ENCODE results near the gene ZNF837. TPM values are rescaled to one million over a fixed set of nuclear protein-coding genes. Genes with fewer than 3 reads are reported as not detected.

ZNF837 gene
- total and polyA plus RNA-seq, 2 donors (not counting 1 experiment from before 2014, with no cell fraction given) = 4.2 to 4.9 TPM

DNA sequence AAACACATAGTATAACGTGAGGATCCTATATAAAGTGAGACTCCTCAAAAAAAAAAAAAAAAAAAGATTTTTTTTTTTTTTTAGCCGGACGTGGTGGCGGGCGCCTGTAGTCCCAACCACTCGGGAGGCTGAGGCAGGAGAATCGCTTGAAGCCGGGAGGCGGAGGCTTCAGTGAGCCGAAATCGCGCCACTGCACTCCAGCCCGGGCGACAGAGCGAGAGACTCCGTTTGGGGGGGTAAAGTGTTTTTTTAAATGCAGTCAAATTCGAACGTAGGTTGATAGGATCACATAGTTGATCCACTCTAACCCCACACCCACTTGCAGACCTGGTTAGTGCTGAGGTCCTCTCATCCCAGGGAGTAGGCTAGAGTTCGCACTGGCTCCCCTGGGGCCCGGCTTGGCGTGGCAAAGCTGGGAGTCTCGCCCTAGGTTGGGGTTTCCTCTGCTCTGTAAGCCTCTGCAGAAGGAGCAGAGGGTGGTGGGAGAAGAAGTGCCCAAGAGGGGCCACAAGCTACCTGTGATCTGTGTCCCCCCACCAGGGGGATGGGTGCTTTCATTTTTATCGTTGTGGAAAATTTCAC is 21.1 kb upstream of the ZNF837 start:
- peaks cover 14% of the 10 kb centered on the region for H3K4me1 Mint-ChIP-seq
- 33% methylated on average over 11 of the region's 23 CpGs for WGBS (ENCODE audit: insufficient coverage)
- Histone ChIP-seq H3K4me3 (ENCODE audit: control extremely low read depth in 1 of 5, extremely low read depth in 1 of 5, insufficient read depth in 1 of 5, low read depth in 2 of 5, low read length in 4 of 5) (peak overlapping the region; percentile 21 to 68 (median 64)), H3K9me3 (ENCODE audit: control extremely low read depth in 1 of 3, control insufficient read depth in 2 of 3, insufficient read depth in 1 of 3, low read length in 2 of 3) (peaks cover 0 to 7% (median 0%) of the 10 kb centered on the region in 3 donors), H3K36me3 (replicated peaks in 1 of 2; ENCODE audit: control extremely low read depth in 1 of 2, control insufficient read depth in 1 of 2, extremely low read depth in 1 of 2, insufficient read depth in 2 of 2, low read length in 1 of 2) (no peaks in the 10 kb centered on the region), H3K9ac (ENCODE audit: low read length) (peak overlapping the region; percentile 70), H3K27ac (ENCODE audit: low read length in 2 of 2) (peak overlapping the region; percentile 62 to 87), H3K4me2 (replicated peaks; ENCODE audit: low read depth, low read length, poor library complexity, severe bottlenecking) (peak overlapping the region; percentile 99), H4K20me1 (ENCODE audit: control insufficient read depth, insufficient read depth, low read length, poor library complexity, severe bottlenecking) (no peaks in the 10 kb centered on the region), H3K4me1 (ENCODE audit: control insufficient read depth in 2 of 2, insufficient read depth in 2 of 2, low read length in 2 of 2) (peaks cover 6 to 15% of the 10 kb centered on the region in 2 donors), H3K27me3 (replicated peaks in 1 of 4; ENCODE audit: control extremely low read depth in 1 of 4, control insufficient read depth in 3 of 4, insufficient read depth in 4 of 4, low read length in 3 of 4) (peaks cover 0 to 17% (median 6%) of the 10 kb centered on the region in 4 experiments), H3K79me2 (ENCODE audit: control insufficient read depth, insufficient read depth, low read length) (peaks cover 2% of the 10 kb centered on the region), H2AFZ (ENCODE audit: insufficient read depth, low read depth, low read length, poor library complexity, severe bottlenecking) (peak overlapping the region; percentile 77)
- H3K9me3 Mint-ChIP-seq (ENCODE audit: insufficient read depth) = no peaks in the 10 kb centered on the region
- TF ChIP-seq, protein P1, sequence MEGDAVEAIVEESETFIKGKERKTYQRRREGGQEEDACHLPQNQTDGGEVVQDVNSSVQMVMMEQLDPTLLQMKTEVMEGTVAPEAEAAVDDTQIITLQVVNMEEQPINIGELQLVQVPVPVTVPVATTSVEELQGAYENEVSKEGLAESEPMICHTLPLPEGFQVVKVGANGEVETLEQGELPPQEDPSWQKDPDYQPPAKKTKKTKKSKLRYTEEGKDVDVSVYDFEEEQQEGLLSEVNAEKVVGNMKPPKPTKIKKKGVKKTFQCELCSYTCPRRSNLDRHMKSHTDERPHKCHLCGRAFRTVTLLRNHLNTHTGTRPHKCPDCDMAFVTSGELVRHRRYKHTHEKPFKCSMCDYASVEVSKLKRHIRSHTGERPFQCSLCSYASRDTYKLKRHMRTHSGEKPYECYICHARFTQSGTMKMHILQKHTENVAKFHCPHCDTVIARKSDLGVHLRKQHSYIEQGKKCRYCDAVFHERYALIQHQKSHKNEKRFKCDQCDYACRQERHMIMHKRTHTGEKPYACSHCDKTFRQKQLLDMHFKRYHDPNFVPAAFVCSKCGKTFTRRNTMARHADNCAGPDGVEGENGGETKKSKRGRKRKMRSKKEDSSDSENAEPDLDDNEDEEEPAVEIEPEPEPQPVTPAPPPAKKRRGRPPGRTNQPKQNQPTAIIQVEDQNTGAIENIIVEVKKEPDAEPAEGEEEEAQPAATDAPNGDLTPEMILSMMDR (IDR thresholded peaks at IDR 0.05) = no peak
- TF ChIP-seq EZH2 (IDR thresholded peaks at IDR 0.05; ENCODE audit: borderline replicate concordance, insufficient read depth, low read depth, low read length, poor library complexity, severe bottlenecking) = no peak
- H3K27ac Mint-ChIP-seq = no peak overlapping the region
- intact Hi-C loops (cut with micrococcal nuclease) = loop anchor here (1.0 to 2.0 kb wide), 10 partner anchors 15 to 219 kb away; partner anchors contain the start of genes ERVK3-1, MZF1, RPS5 and ZNF132
- ATAC-seq (ENCODE audit: low read depth) = no peak
- POLR2A ChIA-PET = interaction anchor here (0.7 kb wide), 2 partner anchors 22 to 166 kb away, joined by 5 to 6 read pairs; no protein-coding TSS in a partner anchor
- peak overlapping the region; percentile 89 for H3K4me3 Mint-ChIP-seq
- peak; percentile 32 for DNase-seq
- CTCF ChIA-PET = no interaction called here
- H3K27me3 Mint-ChIP-seq = peaks cover 3% of the 10 kb centered on the region
